Endothelial cell of umbilical vein (primary cell): ENCODE measurements around the gene SLC24A3. TPM values are rescaled to one million over a fixed set of nuclear protein-coding genes. Genes with fewer than 3 reads are reported as not detected.

ENCODE experiments used
- BruUV-seq: library from RNA; stranded (reverse); fragments of 400-500 nt; replicated peaks from 2 replicates; lab custom pipeline; 2021; lab: Mats Ljungman, UMichigan
- CTCF ChIA-PET: fragments of 300-600, 350-600 bp; sonication (Branson Sonifier 250); formaldehyde crosslinking; loops from one replicate; lab custom pipeline; 2021; ENCODE audit warnings: antibody characterized with exemption, inconsistent platforms; lab: Charles Lee
- POLR2A ChIA-PET: fragments of 300-600, 350-600 bp; sonication (Branson Sonifier 250); formaldehyde crosslinking; loops from one replicate; lab custom pipeline; 2021; ENCODE audit warnings: antibody characterized with exemption, inconsistent platforms; lab: Charles Lee
- DNase-seq: peaks from one replicate; pipeline ENCODE4 v3.0.0-alpha.2; 2011; ENCODE audit warnings: low read depth, low spot score
- FAIRE-seq: peaks from 2 replicates; lab custom pipeline; 2011; peaks lifted over from hg19 to GRCh38; lab: Jason Lieb, UNC
- H2AFZ ChIP-seq: 2 replicates; pipeline ENCODE4 v1.6.0; 2012; ENCODE audit warnings: low read depth, low read length, control low read depth, inconsistent platforms
- H3K27ac ChIP-seq: 2 replicates; pipeline ENCODE4 v1.5.1; 2011; ENCODE audit warnings: low read depth, mild to moderate bottlenecking, control low read depth, low read length, moderate library complexity; ENCODE audit not compliant: insufficient read depth
- H3K27me3 ChIP-seq, 2 experiments: 2 replicates each; pipeline versions ENCODE4 v1.6.0 to v1.6.1; 2011; ENCODE audit warnings: low read length in 2 of 2, mixed read lengths in 1 of 2; ENCODE audit not compliant: control insufficient read depth in 2 of 2, insufficient read depth in 2 of 2
- H3K36me3 ChIP-seq, 2 experiments: 2 replicates in 1 of 2; 3 replicates in 1 of 2; pipeline ENCODE4 v1.5.1; 2011; ENCODE audit warnings: low read length in 2 of 2, mild to moderate bottlenecking in 1 of 2, moderate library complexity in 1 of 2; ENCODE audit not compliant: control insufficient read depth in 2 of 2, insufficient read depth in 2 of 2; ENCODE audit errors: extremely low read depth in 1 of 2
- H3K4me1 ChIP-seq: 3 replicates; pipeline ENCODE4 v1.5.1; 2011; ENCODE audit warnings: mild to moderate bottlenecking, low read length; ENCODE audit not compliant: control insufficient read depth, insufficient read depth; ENCODE audit errors: extremely low read depth
- H3K4me2 ChIP-seq: 2 replicates; pipeline ENCODE4 v1.6.1; 2011; ENCODE audit warnings: low read length, control low read depth, mixed read lengths; ENCODE audit not compliant: insufficient read depth
- H3K4me3 ChIP-seq, 3 experiments: fragments of 200-600 bp in 1 of 3; sonication (generic), shearing (Covaris generic) in 1 of 3; replicated peaks in 1 of 3; 2 replicates each; pipeline ENCODE4 v1.5.1; 2011 to 2016; ENCODE audit warnings: control low read depth in 3 of 3, low read length in 3 of 3, mild to moderate bottlenecking in 2 of 3, inconsistent platforms in 1 of 3, low read depth in 1 of 3, moderate library complexity in 1 of 3; ENCODE audit not compliant: insufficient read depth in 1 of 3
- H3K79me2 ChIP-seq: 2 replicates; pipeline ENCODE4 v1.6.0; 2012; ENCODE audit warnings: low read length, inconsistent platforms; ENCODE audit not compliant: control insufficient read depth, insufficient read depth
- H3K9ac ChIP-seq: replicated peaks from 2 replicates; pipeline ENCODE3; 2011; ENCODE audit warnings: low read length, control low read depth; ENCODE audit not compliant: insufficient read depth; ENCODE audit errors: extremely low read depth
- H3K9me1 ChIP-seq: replicated peaks from 3 replicates; pipeline ENCODE4 v1.6.0; 2011; ENCODE audit warnings: mild to moderate bottlenecking, low read length; ENCODE audit not compliant: control insufficient read depth, insufficient read depth; ENCODE audit errors: extremely low read depth
- H3K9me3 ChIP-seq: replicated peaks from 2 replicates; pipeline ENCODE4 v1.5.1; 2012; ENCODE audit warnings: low read length, inconsistent platforms; ENCODE audit not compliant: control insufficient read depth, insufficient read depth
- H4K20me1 ChIP-seq: replicated peaks from 2 replicates; pipeline ENCODE3; 2011; ENCODE audit warnings: mild to moderate bottlenecking, low read length; ENCODE audit not compliant: control insufficient read depth, insufficient read depth; ENCODE audit errors: extremely low read depth
- EZH2 ChIP-seq: IDR thresholded peaks from 2 replicates; pipeline ENCODE4 v1.6.1; 2012; ENCODE audit warnings: borderline replicate concordance, low read depth, mild to moderate bottlenecking, moderate library complexity, low read length, inconsistent platforms; ENCODE audit not compliant: severe bottlenecking
- FOS ChIP-seq: IDR thresholded peaks from 2 replicates; pipeline ENCODE4 v1.6.1; 2011; ENCODE audit warnings: mild to moderate bottlenecking, low read length, moderate library complexity, borderline replicate concordance; ENCODE audit not compliant: insufficient read depth
- GATA2 ChIP-seq: IDR thresholded peaks from 2 replicates; pipeline ENCODE4 v1.7.0; 2011; ENCODE audit warnings: low read depth, mild to moderate bottlenecking, moderate library complexity, mixed read lengths, low read length; ENCODE audit not compliant: insufficient read length, insufficient read depth
- JUN ChIP-seq: IDR thresholded peaks from 2 replicates; pipeline ENCODE4 v1.6.1; 2011; ENCODE audit warnings: borderline replicate concordance, low read depth; ENCODE audit not compliant: insufficient read length, insufficient read depth
- MYC ChIP-seq: IDR thresholded peaks from one replicate; pipeline ENCODE4 v1.6.1; 2011; ENCODE audit warnings: mild to moderate bottlenecking, low read depth, low read length
- POLR2A ChIP-seq: IDR thresholded peaks from 2 replicates; pipeline ENCODE4 v1.6.1; 2012; ENCODE audit warnings: low read depth, mild to moderate bottlenecking, control low read depth, low read length
- POLR2AphosphoS5 ChIP-seq: IDR thresholded peaks from 2 replicates; pipeline ENCODE4 v1.6.1; 2012; ENCODE audit warnings: low read depth, mild to moderate bottlenecking, control low read depth, low read length, moderate library complexity; ENCODE audit not compliant: insufficient read depth
- dilution Hi-C: fragments of 300-500 bp; cut with MboI; formaldehyde crosslinking; loops from one replicate; pipeline ENCODE4 v1.15.0; 2019; ENCODE audit warnings: low sequenced_read_pairs; ENCODE audit not compliant: extremely low pct_ligation_motif_present
- intact Hi-C: fragments of 100-400 bp; cut with micrococcal nuclease; formaldehyde crosslinking; loops from one replicate; pipeline ENCODE4 v1.10.0; 2022
- polyA plus RNA-seq, 4 experiments: library from polyadenylated mRNA; depleted of rRNA in 3 of 4; stranded (reverse) in 3 of 4; unstranded in 1 of 4; fragments of >200 nt; gene quantifications; 2 replicates each; pipeline versions ENCODE4 v1.2.1 to v1.2.3, GENCODE V29; 2011 to 2012; ENCODE audit warnings: missing spikeins in 1 of 4
- total RNA-seq: library from RNA; stranded (reverse); gene quantifications from 2 replicates; pipeline ENCODE4 v1.2.3, GENCODE V29; 2021
- TF ChIP-seq, protein P1 (sequence below): IDR thresholded peaks from 2 replicates; pipeline ENCODE4 v1.6.1; 2011; ENCODE audit not compliant: insufficient read depth, insufficient read length
- TF ChIP-seq, protein P2 (sequence below), 2 donors: IDR thresholded peaks; 1 replicate in 1 of 2; 2 replicates in 1 of 2; pipeline ENCODE4 v1.5.1; 2011; ENCODE audit warnings: low read length in 2 of 2, mild to moderate bottlenecking in 2 of 2, moderate library complexity in 2 of 2, control low read depth in 1 of 2, inconsistent platforms in 1 of 2, low read depth in 1 of 2; ENCODE audit not compliant: insufficient read depth in 1 of 2; ENCODE audit errors: extremely low read depth in 1 of 2

SLC24A3 gene
- total and polyA plus RNA-seq, 2 donors (not counting 3 experiments of a cell fraction or from before 2014, with no cell fraction given): not detected

DNA sequence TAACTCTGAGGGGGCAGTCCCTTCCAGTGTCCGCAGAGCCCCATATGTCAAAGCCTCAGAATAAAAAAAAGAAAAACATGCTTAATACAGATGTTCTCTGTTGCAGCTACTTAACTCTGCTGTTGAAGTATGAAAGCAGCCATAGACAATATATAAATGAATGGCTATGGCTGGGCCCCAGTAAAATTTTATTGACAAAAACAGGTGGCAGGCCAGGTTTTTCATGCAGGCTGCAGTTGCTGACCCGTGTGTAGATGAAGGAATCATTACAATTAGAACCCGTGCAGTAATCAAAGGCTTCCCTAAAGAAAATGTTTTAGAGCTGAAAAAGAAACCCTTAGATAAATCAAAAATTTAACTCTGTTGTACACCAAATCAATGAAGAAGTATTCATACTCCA lies 532.7 kb downstream of the SLC24A3 start:
- no peak for DNase-seq
- no peaks in the 10 kb centered on the region for H4K20me1 ChIP-seq
- dilution Hi-C loops: no loop called here
- FAIRE-seq: no peak
- ChIA-PET CTCF (interaction anchor here (0.6 to 1.3 kb wide), 3 partner anchors 31 to 232 kb away, joined by 3 to 4 read pairs (median 3); no protein-coding TSS in a partner anchor), POLR2A (no interaction called here)
- intact Hi-C loops: no loop called here
- H3K9me3 ChIP-seq: no peaks in the 10 kb centered on the region
- no peak overlapping the region for H2AFZ ChIP-seq
- no peak overlapping the region for H3K27ac ChIP-seq
- no peak for TF ChIP-seq GATA2
- TF ChIP-seq, protein P1, sequence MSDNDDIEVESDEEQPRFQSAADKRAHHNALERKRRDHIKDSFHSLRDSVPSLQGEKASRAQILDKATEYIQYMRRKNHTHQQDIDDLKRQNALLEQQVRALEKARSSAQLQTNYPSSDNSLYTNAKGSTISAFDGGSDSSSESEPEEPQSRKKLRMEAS: no peak
- TF ChIP-seq, protein P2, sequence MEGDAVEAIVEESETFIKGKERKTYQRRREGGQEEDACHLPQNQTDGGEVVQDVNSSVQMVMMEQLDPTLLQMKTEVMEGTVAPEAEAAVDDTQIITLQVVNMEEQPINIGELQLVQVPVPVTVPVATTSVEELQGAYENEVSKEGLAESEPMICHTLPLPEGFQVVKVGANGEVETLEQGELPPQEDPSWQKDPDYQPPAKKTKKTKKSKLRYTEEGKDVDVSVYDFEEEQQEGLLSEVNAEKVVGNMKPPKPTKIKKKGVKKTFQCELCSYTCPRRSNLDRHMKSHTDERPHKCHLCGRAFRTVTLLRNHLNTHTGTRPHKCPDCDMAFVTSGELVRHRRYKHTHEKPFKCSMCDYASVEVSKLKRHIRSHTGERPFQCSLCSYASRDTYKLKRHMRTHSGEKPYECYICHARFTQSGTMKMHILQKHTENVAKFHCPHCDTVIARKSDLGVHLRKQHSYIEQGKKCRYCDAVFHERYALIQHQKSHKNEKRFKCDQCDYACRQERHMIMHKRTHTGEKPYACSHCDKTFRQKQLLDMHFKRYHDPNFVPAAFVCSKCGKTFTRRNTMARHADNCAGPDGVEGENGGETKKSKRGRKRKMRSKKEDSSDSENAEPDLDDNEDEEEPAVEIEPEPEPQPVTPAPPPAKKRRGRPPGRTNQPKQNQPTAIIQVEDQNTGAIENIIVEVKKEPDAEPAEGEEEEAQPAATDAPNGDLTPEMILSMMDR (IDR thresholded peaks at IDR 0.05; ENCODE audit: extremely low read depth in 1 of 2, insufficient read depth in 1 of 2, low read depth in 1 of 2, low read length in 2 of 2): no peak
- no peak for TF ChIP-seq EZH2
- no peak for TF ChIP-seq FOS
- no peak for TF ChIP-seq POLR2AphosphoS5
- TF ChIP-seq POLR2A: no peak
- TF ChIP-seq JUN: no peak
- TF ChIP-seq MYC: no peak
- H3K4me1 ChIP-seq: no peaks in the 10 kb centered on the region
- no peaks in the 10 kb centered on the region for H3K9me1 ChIP-seq
- no peaks in the 10 kb centered on the region for H3K36me3 ChIP-seq
- H3K27me3 ChIP-seq: peaks cover 14 to 21% of the 10 kb centered on the region in 2 experiments
- H3K4me2 ChIP-seq: no peak overlapping the region
- no TSS peak for BruUV-seq
- no peaks in the 10 kb centered on the region for H3K79me2 ChIP-seq
- no peak overlapping the region for H3K9ac ChIP-seq
- H3K4me3 ChIP-seq: no peak overlapping the region
